AG04450 (cell line): ENCODE data around the gene SLF2. TPM values are rescaled to one million over a fixed set of nuclear protein-coding genes. Genes with fewer than 3 reads are reported as not detected.

Source experiments
- CTCF ChIA-PET: fragments of 300-600, 350-600 bp; formaldehyde crosslinking; extraction: SDS; loops from one replicate; lab custom pipeline; 2022; ENCODE audit warnings: antibody characterized with exemption, inconsistent platforms; lab: Charles Lee
- POLR2A ChIA-PET: fragments of 350-600 bp; formaldehyde crosslinking; extraction: SDS; loops from one replicate; lab custom pipeline; 2021; ENCODE audit warnings: antibody characterized with exemption, inconsistent platforms; lab: Yijun Ruan, JAX
- DNase-seq: peaks from one replicate; pipeline ENCODE4 v3.0.0-alpha.2; 2011; ENCODE audit warnings: low read depth, low spot score
- H3K27ac ChIP-seq: one replicate; pipeline ENCODE4 v1.5.1; 2012; ENCODE audit warnings: low read depth, low read length, control low read depth
- H3K27me3 ChIP-seq: one replicate; pipeline ENCODE4 v1.6.0; 2012; ENCODE audit warnings: low read length; ENCODE audit not compliant: control insufficient read depth, insufficient read depth
- H3K4me3 ChIP-seq: 2 replicates; pipeline ENCODE4 v1.5.1; 2011; ENCODE audit warnings: mild to moderate bottlenecking, low read depth, low read length, control low read depth
- H3K9me3 ChIP-seq: 2 replicates; pipeline ENCODE4 v1.5.1; 2012; ENCODE audit warnings: low read length; ENCODE audit not compliant: control insufficient read depth, insufficient read depth
- CTCF ChIP-seq: IDR thresholded peaks from 2 replicates; pipeline ENCODE4 v1.5.1; 2011; ENCODE audit warnings: low read depth, low read length, control low read depth, inconsistent platforms
- polyA plus RNA-seq: library from polyadenylated mRNA; depleted of rRNA; stranded (reverse); fragments of >200 nt; gene quantifications from 2 replicates; pipeline ENCODE4 v1.2.3, GENCODE V29; 2011

SLF2 gene
- polyA plus RNA-seq, 1 experiment, result 19.0 TPM

GRCh38 chr10:101002456-101002855 lies 89.7 kb downstream of the SLF2 start:
- Histone ChIP-seq H3K27ac (peak overlapping the region; percentile 92), H3K9me3 (no peaks in the 10 kb centered on the region; the same call in 1 of the 2 replicates), H3K27me3 (no peaks in the 10 kb centered on the region), H3K4me3 (peak overlapping the region; percentile 90)
- CTCF ChIA-PET, result interaction anchor here (0.5 to 5.5 kb wide), 6 partner anchors 9 to 39 kb away, joined by 3 to 53 read pairs (median 6); partner anchors contain the start of gene SEMA4G
- no peak for TF ChIP-seq CTCF
- POLR2A ChIA-PET, result interaction anchor here (2.0 kb wide), 1 partner anchor 12 kb away, joined by 4 read pairs; no protein-coding TSS in a partner anchor
- no peak for DNase-seq

GRCh38 chr10:101003639-101004206 lies 91.0 kb downstream of the SLF2 start:
- ChIA-PET CTCF (interaction anchor here (1.1 to 5.5 kb wide), 3 partner anchors 8 to 37 kb away, joined by 4 to 53 read pairs (median 9); no protein-coding TSS in a partner anchor), POLR2A (interaction anchor here (1.6 kb wide), 1 partner anchor 29 kb away, joined by 4 read pairs; no protein-coding TSS in a partner anchor)
- DNase-seq, result no peak
- H3K9me3 ChIP-seq, result no peaks in the 10 kb centered on the region; the same call in 1 of the 2 replicates
- no peaks in the 10 kb centered on the region for H3K27me3 ChIP-seq
- no peak overlapping the region for H3K27ac ChIP-seq
- no peak overlapping the region for H3K4me3 ChIP-seq
- TF ChIP-seq CTCF, result no peak

GRCh38 chr10:101005361-101005760 lies 92.6 kb downstream of the SLF2 start:
- DNase-seq, result no peak
- ChIA-PET POLR2A (interaction anchor here (1.1 kb wide), 1 partner anchor 26 kb away, joined by 3 read pairs; the partner anchor contains the start of genes PDZD7 and SFXN3), CTCF (interaction anchor here (1.5 to 5.5 kb wide), 2 partner anchors 10 to 12 kb away, joined by 3 to 53 read pairs; no protein-coding TSS in a partner anchor)
- Histone ChIP-seq H3K27ac (no peak overlapping the region), H3K4me3 (no peak overlapping the region), H3K27me3 (no peaks in the 10 kb centered on the region), H3K9me3 (no peaks in the 10 kb centered on the region; the same call in 1 of the 2 replicates)
- TF ChIP-seq CTCF, result no peak

- ChIA-PET POLR2A (interaction anchor here (1.1 to 2.9 kb wide), 2 partner anchors 9 to 25 kb away, joined by 3 to 20 read pairs; partner anchors contain the start of genes PDZD7 and SFXN3), CTCF (interaction anchor here (1.0 to 5.5 kb wide), 4 partner anchors 8 to 44 kb away, joined by 3 to 53 read pairs (median 11); no protein-coding TSS in a partner anchor)
- no peaks in the 10 kb centered on the region; the same call in 1 of the 2 replicates for H3K9me3 ChIP-seq
- no peak for DNase-seq
- no peak for TF ChIP-seq CTCF
- no peaks in the 10 kb centered on the region for H3K27me3 ChIP-seq
- H3K4me3 ChIP-seq, result no peak overlapping the region
- H3K27ac ChIP-seq, result peak overlapping the region; percentile 77
Measured at GRCh38 chr10:101005869-101006567, 93.3 kb downstream of the SLF2 start.
